HTR-8/SVneo (cell line): Measurements from ENCODE around the gene MET.
"Not testable (repeated sequence)": the region's sequence is repeated elsewhere in the genome, so short reads cannot be mapped to it uniquely, and the experiment has no call there.

ENCODE experiments used
- DNase-seq: peaks from one replicate; pipeline ENCODE4 v3.0.0; 2011; ENCODE audit warnings: low spot score, mixed read lengths; ENCODE audit not compliant: insufficient read length
- FAIRE-seq: peaks from 2 replicates; lab custom pipeline; 2011; peaks lifted over from hg19 to GRCh38; lab: Jason Lieb, UNC

MET gene

DNA sequence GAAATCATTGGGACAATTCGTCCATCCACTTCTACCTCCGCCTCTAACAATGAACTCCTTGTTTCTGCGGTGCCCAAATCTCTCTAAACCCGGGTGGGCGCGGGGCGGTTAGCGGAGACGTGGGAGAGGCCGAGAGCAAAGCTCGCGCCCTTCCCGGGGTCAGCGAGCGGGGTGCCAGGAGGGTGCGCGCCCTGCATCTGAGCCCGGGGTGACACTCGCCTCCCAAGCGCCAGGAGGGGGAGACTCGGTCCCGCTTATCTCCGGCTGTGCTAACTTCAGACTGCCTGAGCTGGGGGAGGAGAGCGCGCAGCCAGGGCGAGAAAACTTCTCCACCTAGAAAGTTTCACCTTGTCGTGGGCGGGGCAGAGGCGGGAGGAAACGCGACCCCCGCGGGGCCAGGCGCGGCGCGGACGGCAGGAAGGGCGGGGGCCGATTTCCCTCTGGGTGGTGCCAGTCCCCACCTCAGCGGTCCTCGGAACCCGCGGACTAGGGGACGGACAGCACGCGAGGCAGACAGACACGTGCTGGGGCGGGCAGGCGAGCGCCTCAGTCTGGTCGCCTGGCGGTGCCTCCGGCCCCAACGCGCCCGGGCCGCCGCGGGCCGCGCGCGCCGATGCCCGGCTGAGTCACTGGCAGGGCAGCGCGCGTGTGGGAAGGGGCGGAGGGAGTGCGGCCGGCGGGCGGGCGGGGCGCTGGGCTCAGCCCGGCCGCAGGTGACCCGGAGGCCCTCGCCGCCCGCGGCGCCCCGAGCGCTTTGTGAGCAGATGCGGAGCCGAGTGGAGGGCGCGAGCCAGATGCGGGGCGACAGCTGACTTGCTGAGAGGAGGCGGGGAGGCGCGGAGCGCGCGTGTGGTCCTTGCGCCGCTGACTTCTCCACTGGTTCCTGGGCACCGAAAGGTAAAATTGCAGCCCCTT is at the start of gene MET:
TSS of gene MET (plus strand) at position 516 of the 915 bp plus-strand sequence. CDS start 26,889 bp downstream, outside the sequence.
- peak; percentile 62 for DNase-seq
- FAIRE-seq = peak; percentile 79

DNA sequence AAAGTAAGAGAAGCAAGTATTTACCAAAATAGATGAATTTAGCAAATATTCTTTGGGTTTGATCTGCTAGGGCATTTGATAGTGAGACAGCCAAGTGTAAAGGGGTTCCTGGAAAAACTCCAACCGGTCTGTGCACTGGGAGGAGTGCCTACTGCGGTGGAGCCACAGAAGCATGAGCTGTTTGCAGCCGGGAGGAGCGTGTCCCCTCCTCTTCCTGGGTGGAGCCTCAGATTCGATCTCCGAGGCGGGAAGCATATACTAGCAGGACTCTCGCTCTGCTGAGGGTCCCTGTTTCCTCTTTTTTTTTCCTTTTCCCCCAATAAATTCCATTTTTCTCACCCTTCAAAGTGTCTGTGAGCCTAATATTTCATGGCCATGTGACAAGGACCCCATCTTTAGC is 45.1 kb upstream of the MET start:
- DNase-seq (no peak), FAIRE-seq (no peak)

DNA sequence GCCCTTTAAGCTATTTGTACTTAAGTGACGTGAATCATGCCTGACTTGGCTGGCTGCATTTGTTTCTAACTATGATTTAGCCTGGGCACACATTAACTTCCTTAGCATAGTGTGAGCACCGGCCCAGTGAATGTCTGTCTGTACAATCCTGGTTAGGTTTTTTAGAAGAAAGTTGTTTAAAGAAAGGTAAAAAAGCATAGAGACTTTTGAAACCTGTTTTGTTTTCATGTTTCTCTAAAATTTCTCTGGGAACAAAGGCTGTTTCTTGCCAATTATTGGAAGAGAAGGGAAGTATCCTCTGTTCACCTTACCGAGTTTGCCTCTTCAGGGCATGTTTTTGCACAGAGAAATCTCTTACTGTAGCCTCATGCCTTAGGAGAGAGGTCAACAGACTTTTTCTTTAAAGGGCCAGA is 42.9 kb upstream of the MET start:
- FAIRE-seq (no peak), DNase-seq (no peak)

DNA sequence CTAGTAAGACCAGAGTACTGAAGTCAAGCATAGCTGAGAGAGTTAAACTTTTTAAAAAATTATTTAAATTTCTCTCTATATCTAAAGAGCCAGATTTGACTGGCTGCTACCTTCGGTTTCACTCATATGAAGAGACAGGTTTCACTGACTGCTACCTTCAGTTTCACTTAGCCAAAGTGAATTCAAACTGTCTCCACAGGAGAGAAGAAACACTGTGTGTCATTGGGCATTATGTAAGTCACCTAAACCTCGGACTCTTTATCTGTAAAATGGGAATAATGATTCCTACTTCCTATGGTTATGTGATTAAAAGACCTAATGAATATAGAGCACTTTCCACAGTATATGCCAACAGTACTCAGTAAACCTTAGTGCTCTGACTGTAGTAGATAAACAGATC is 41.6 kb upstream of the MET start:
- DNase-seq (no peak), FAIRE-seq (no peak)

DNA sequence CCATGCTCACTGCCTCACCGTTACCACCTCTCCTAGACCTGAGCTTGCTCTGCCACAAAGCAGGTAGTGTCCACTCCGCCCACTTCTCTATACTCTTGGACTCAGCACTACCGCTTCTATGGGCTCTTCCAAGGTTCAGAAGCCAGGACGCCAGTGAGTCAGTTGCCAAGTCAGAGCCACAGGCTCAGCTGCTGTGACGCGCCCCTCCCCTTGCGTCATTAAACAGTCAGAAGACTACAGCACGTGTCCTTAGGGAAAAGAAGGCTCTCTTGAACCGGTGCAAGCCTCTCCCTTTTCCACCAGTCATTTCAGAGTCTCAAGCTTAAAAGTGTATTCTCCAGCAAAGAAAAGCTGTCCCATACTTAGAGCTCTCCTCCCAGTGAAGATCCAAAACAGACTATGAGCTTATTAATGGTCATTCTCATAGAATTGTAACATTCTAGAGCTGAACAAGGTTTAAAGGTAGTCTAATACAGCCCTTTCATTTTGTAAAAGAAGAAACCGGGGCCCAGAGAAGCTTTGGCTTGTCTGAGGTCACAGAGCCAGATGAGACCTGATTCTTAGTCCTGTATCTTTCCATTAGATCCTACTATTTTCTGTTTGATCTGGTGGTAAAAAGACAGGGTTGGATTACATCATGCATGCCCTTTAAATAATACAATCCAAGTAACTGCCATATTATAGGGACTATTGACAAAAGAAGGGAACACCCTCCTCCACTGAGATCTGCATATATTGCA is 40.9 kb upstream of the MET start:
- FAIRE-seq (no peak), DNase-seq (no peak)

DNA sequence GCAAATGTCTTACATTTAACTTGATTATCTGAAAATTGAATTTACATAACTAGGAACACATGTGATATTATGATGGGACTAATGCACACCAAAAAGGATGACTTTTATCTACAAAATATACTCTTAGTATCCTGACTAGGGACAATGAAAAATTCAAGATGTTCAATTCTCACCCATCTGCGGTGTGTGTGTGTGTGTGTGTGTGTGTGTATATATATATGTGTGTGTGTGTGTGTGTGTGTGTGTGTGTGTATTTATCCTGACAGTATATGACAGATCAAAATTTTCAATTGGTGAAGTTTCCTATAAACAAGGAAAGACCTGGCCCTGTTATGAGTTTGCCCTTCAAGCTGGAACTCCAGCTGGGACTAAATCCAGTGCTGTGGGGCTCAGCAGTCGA is 40.3 kb upstream of the MET start:
- no peak for DNase-seq
- FAIRE-seq = no peak

DNA sequence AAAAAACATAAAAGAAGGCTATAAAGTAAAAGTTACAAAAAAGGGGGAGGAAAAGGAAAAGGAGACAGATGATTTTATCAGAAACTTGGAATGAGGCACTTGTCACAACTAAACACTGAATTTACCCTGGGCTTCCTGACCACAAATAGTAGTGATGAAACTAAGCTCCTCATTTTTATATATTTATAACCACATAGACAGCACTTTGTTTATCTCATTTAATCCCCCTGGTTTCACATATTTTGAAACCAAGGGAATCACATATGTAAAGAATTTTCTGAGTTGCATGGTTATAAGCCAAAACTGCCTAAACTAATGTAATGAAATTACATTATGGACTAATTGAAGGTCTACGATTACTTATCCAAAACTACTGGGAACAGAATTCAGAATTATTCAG is 39.6 kb upstream of the MET start:
- DNase-seq (no peak), FAIRE-seq (no peak)

DNA sequence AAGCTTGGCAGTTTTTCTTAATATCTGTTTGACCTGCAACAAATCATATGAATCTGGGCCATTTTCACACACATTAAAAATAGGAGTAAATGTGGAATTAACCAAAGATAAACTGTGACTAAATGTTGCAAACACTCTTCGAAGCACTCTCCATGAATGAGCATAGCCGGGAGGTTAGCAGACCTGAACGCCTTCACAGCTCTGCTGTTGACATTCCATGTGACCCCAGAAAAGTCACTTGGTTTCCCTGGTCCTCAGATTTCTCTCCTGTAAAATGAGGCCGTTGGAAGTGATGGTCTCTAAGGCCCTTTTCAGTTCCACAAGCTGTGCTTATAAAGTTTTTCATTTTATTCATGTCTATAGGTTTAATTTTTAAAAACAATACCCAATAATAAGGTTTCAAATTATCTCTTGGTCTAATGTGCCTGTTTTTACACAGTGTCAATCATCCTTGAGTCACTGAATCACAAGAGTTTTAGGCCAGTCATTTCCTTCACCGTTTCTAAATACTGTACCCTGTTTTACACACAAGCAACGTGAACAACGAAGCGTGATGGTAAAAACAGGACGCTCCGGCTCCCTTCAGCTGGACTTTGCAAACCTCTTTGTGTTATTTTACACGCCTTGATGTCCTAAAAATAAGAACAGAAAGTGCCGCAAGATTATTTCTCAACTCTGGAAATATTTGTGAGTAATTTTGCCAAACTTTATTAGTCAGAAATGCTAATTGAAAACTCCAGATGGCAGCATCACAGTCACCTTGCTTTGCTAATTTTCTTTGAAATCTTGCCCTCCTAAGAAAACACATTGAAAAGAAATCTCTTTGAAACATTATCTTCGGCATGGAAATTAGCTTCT is 38.6 kb upstream of the MET start:
- FAIRE-seq (no peak), DNase-seq (no peak)

DNA sequence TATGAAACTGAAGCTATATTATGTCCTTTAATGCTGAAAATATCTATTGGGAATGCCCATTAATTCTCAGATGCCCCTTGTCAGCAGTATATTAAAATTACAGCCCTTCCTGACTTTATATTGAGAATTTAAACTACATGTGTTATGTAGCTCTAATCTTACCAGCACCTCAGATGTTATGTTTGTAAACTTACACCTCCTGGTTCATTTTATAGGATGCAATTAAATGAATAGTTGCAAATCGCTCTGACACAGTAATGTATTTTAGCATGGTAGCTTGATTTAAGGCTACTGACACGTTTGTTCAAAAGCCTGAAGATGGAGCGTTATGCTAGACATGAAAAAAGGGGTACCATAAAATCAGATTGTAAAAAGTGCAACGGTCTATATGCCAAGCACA is 35.0 kb upstream of the MET start:
- DNase-seq (no peak), FAIRE-seq (no peak)

DNA sequence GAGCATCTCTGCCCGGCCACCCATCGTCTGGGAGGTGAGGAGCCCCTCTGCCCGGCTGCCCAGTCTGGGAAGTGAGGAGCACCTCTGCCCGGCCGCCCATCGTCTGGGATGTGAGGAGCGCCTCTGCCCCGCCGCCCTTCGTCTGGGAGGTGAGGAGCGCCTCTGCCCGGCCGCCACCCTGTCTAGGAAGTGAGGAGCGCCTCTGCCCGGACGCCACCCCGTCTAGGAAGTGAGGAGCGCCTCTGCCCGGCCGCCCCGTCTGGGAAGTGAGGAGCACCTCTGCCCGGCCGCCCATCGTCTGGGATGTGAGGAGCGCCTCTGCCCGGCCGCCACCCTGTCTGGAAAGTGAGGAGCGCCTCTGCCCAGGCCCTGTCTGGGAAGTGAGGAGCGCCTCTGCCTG is 33.4 kb upstream of the MET start:
- DNase-seq, FAIRE-seq: not testable (repeated sequence)

DNA sequence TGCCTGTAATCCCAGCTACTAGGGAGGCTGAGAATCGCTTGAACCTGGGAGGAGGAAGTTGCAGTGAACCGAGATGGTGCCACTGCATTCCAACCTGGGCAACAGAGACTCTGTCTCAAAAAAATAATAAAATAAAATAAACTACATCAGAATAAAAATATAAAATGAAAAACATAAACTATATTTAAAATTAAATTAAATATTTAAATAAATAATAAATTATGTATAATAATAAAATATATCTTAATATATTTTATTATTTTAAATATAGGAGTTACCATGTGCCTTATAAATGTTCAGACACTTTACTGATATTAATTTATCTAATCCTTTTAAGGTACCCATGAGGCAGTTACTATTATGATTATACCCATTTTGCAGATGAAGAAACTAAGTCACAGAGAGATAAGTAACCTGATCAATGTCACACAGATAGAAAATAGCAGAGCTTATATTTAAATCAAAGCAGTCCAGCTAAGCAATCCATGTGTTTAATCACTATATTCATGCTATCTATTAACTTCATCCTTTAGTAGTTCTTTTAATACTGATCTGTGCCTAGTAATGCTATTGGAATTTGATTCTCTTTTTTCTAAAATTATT is 30.3 kb upstream of the MET start:
- FAIRE-seq = no peak
- no peak for DNase-seq

DNA sequence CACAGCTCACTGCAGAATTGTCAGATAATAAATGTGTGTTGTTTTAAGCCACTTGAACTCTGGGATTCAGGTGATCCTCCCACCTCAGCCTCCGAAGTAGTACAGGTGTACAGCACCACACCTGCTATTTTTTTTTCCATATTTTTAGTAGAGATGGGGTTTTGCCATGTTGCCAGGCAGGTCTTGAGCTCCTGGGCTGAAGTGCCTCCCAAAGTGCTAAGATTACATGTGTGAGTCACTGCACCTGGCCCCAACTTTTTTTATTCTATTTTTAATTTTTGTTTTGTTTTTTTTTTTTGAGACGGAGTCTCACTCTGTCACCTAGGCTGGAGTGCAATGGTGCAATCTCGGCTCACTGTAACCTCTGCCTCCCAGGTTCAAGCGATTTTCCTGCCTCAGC is 28.8 kb upstream of the MET start:
- not testable (repeated sequence) for DNase-seq, FAIRE-seq

DNA sequence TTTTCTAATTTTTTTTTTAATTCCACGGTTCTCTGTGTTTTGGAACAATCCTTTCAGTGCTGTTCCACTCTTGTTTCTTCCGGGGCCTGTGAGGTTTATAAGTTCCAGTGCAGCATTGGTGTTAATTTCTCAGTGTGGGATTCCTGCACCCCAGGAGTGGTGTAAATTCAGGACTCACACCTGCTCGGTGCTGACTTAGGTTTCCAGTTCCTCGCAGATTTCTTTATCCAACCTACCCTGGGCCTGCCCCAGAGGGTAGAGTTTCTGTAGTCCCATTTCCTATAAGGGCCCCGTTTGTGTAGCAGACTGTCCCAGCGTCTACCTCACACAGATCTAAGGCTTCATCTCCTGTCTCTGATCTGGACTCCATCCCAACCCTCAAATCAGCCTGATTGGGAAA is 27.4 kb upstream of the MET start:
- FAIRE-seq = no peak
- DNase-seq = no peak

DNA sequence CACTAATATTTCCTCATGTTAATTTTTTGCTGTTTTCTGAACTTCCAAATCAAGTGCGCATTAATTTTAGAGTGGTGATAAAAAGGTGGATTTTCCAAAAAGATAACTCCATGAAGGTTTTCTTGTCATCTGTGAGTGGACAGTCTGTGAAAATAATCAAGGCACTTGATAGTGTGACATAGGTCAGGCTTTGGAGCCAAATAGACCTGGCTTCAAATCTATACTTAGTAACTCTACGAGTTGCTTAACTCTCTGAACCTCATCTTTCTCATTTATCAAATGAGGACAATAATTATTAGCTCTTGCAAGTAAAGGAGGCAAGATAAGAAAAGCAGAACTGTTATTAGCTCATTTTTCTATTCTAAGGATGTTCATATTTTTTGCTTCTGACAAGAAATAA is 24.7 kb upstream of the MET start:
- no peak for FAIRE-seq

DNA sequence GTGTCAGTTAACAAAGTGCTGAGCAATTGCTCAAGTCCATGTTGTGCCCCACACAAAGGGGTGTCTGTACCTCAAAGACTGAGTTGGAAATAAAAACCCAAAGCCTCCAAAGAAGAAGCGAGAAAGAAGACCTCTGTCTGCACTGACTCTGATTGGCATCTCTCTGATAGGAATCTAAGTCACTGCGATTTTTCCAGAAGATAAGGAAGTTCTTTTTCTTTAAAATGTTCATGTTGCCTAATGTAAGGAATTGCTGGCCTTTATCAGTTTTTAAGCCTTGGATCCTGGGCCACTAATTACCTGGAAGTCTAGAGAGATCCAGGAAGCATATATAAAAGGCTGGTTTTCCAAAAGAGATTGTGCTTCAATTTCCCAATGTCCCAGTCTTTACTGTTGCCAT is 24.1 kb upstream of the MET start:
- FAIRE-seq = no peak
- DNase-seq = no peak

More for the DNA sequence above, 24.7 kb upstream of the MET start:
- DNase-seq = no peak

DNA sequence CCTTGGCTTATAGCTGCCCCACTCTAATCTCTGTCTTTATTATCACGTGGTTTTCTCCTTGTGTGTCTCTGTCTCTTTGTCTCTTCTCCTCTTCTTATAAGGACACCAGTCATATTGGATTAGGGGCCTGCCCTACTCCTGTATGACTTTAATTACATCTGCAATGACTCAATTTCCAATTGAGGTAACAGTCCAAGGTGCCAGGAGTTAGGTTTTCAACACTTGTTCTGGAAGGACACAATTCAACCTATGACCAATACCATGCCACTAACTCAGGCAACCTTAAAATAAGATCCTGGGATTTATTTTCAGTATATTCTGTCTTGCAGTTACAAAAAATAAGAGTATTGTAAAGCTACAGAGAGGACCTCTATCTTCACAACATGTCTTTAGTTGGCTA is 21.6 kb upstream of the MET start:
- no peak for FAIRE-seq
- DNase-seq = no peak

DNA sequence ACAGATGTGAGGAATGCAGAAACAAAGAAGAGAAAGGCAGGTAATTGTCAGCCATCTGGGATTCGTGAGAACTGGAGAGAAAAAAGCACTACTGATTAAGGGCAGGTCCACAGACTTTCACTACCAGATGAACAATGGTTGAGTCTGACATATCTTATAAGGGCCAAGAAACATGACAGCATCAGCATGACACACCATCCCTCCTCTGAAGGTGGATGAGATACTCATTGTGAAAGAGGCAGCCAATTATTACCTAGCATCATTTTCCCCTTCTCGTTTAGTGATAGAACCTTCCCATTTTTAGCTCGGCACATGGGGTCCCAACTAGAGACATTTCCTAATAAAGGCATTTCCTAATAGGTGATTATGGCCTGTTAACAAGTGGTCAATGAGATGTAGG is 19.2 kb upstream of the MET start:
- FAIRE-seq = no peak

DNA sequence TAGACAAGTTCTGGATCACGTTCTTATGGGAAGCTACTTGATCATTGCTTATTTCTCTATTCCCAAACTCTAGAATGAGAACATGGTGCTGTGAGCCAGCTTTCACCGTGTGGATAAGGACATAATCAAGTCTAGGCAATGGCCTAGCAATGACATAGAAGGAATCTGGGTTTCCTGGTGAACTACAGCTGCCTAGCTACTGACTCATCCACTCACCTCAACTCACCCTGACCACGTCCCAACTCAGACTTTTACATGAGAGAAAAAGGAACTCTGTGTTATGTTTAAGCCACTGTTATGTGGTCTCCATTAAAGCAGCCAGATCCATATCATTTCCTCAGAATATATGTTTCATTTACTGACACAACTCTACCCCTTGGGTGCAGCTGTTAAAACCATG is 18.8 kb upstream of the MET start:
- FAIRE-seq (no peak), DNase-seq (peak; percentile 41)

More for the DNA sequence above, 19.2 kb upstream of the MET start:
- DNase-seq = no peak

DNA sequence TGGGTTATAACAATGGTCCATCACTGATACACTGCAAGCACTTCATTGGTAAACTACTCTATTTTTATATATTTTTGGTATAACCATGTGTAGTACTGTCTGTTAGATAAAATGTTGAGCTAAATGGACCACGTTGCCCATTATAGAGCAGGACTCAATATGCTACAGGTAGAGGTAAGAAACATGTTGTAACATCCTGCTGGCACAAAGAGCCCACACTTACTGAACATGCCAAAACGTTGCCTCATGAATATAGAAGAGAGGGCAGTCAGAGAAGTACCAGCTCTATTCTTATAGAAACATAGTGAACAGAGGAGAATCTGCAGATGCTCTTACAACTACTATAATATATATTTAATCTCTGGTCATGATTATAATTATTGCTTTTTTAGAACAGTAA is 18.4 kb upstream of the MET start:
- DNase-seq = no peak
- FAIRE-seq = no peak

DNA sequence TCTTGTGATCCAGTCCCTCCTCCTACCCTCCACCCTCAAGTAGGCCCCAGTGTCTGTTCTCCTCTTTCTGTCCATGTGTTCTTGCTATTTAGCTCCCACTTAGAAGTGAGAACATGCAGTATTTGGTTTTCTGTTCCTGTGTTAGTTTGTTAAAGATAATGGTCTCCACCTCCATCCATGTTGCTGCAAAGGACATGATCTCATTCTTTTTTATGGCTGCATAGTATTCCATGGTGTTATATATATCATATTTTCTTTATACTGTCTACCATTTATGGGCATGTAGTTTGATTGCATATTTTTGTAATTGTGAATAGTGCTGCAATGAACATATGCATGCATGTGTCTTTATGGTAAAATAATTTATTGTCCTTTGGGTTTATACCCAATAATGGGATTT is 12.7 kb upstream of the MET start:
- not testable (repeated sequence) for FAIRE-seq, DNase-seq
